H1 (cell line): ENCODE measurements around the gene ARFRP1. TPM values are rescaled to one million over a fixed set of nuclear protein-coding genes. Genes with fewer than 3 reads are reported as not detected.

Source experiments
- BACH1 ChIP-seq: IDR thresholded peaks from 2 replicates; pipeline ENCODE4 v1.6.1; 2012; ENCODE audit warnings: low read length, improper control_type of control experiment
- BCL11A ChIP-seq, 2 experiments: IDR thresholded peaks; one replicate each; pipeline ENCODE4 v1.6.1; 2011; ENCODE audit warnings: low read depth in 2 of 2, low read length in 2 of 2, mild to moderate bottlenecking in 2 of 2
- CHD7 ChIP-seq: fragments of 300-600 bp; sonication (generic); IDR thresholded peaks from 2 replicates; pipeline ENCODE4 v1.7.1; 2012; ENCODE audit warnings: low read length, moderate library complexity, mild to moderate bottlenecking, inconsistent platforms; ENCODE audit not compliant: insufficient replicate concordance
- GABPA ChIP-seq: IDR thresholded peaks from 2 replicates; pipeline ENCODE4 v1.6.1; 2011; ENCODE audit warnings: mild to moderate bottlenecking, low read length, moderate library complexity, borderline replicate concordance; ENCODE audit not compliant: insufficient read depth
- MAFK ChIP-seq: IDR thresholded peaks from 2 replicates; pipeline ENCODE4 v1.6.1; 2012; ENCODE audit warnings: low read depth, mild to moderate bottlenecking, improper control_type of control experiment, low read length
- POLR2AphosphoS5 ChIP-seq: IDR thresholded peaks from 2 replicates; pipeline ENCODE4 v1.6.1; 2011; ENCODE audit warnings: low read depth, low read length
- RXRA ChIP-seq: IDR thresholded peaks from 2 replicates; pipeline ENCODE4 v1.6.1; 2011; ENCODE audit warnings: low read depth, mild to moderate bottlenecking, low read length, moderate library complexity; ENCODE audit not compliant: insufficient read depth
- SIN3A ChIP-seq, 2 experiments: IDR thresholded peaks in 1 of 2; conservative IDR thresholded peaks in 1 of 2; 2 replicates each; pipeline ENCODE4 v1.6.1; 2011 to 2012; ENCODE audit warnings: low read length in 2 of 2, improper control_type of control experiment in 1 of 2, low read depth in 1 of 2, mild to moderate bottlenecking in 1 of 2
- SIX5 ChIP-seq: IDR thresholded peaks from 2 replicates; pipeline ENCODE4 v1.6.1; 2011; ENCODE audit warnings: mild to moderate bottlenecking, low read depth, low read length
- SP4 ChIP-seq: IDR thresholded peaks from 2 replicates; pipeline ENCODE4 v1.6.1; 2012; ENCODE audit warnings: low read length, inconsistent platforms
- SUZ12 ChIP-seq: fragments of 200-600 bp; sonication (generic); IDR thresholded peaks from 2 replicates; pipeline ENCODE4 v1.6.1; 2012; ENCODE audit warnings: mild to moderate bottlenecking, inconsistent platforms, low read length, moderate library complexity, mixed read lengths
- TAF1 ChIP-seq: IDR thresholded peaks from 2 replicates; pipeline ENCODE4 v1.6.1; 2011; ENCODE audit warnings: mild to moderate bottlenecking, low read depth, low read length
- polyA plus RNA-seq, 7 experiments: library from polyadenylated mRNA; depleted of rRNA in 3 of 7; stranded (reverse) in 5 of 7; unstranded in 2 of 7; fragments of >200 nt in 5 of 7; fragments of 200-250 nt in 2 of 7; gene quantifications; 1 replicate in 5 of 7; 2 replicates in 1 of 7; 4 replicates in 1 of 7; pipeline versions ENCODE4 v1.2.1 to v1.2.3, GENCODE V29; 2011 to 2013; ENCODE audit warnings: missing spikeins in 2 of 7, mixed read lengths in 2 of 7
- total RNA-seq: library from RNA; stranded (reverse); fragmentation: NEBNext Ultra II Directional; extraction: Animal tissue kit (Norgen Biotek cat#: 25700); gene quantifications from 2 replicates; pipeline ENCODE4 v1.2.1, GENCODE V29; 2021

ARFRP1 gene
- total and polyA plus RNA-seq, 2 of the 8 experiments (the other 6 are each of a cell fraction or from before 2014, with no cell fraction given) = 12.9 to 22.9 TPM

DNA sequence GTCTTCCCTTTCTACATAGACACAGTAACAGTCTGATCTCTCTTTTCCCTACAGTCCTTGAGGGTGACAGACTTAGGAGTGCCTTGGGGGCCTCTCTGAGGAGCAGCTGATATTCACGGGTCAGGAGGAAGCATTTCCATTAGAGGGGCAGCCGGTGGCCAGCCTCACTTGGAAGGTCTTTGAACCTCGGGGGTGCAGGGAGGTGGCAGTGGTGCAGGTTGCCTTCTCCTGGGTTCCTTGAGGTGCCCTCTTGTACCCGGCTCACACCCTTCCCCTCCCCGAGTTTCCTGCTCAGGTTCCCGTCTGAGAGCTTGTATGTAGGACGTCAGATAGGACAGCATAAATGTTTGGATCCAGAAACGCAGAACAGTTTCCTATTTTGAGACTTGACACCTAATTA is 47.2 kb downstream of the ARFRP1 start (continued):
- TF ChIP-seq CHD7 (no peak), SIX5 (no peak), MAFK (no peak), SP4 (no peak), BCL11A (IDR thresholded peaks at IDR 0.05; ENCODE audit: low read depth in 2 of 2, low read length in 2 of 2) (no peak), BACH1 (no peak), SUZ12 (no peak), SIN3A (conservative IDR thresholded peaks at IDR 0.05 in 1 of 2, IDR thresholded peaks at IDR 0.05 in 1 of 2; ENCODE audit: low read depth in 1 of 2, low read length in 2 of 2) (no peak), POLR2AphosphoS5 (no peak), GABPA (no peak), TAF1 (no peak), RXRA (no peak)
